Bone marrow (tissue), 2 donors: Measurements from ENCODE around the gene SND1.

Source experiments
- DNase-seq, 2 donors: peaks; one replicate each; lab custom pipeline; 2025; lab: John Stamatoyannopoulos, UW

The SND1 gene

DNA sequence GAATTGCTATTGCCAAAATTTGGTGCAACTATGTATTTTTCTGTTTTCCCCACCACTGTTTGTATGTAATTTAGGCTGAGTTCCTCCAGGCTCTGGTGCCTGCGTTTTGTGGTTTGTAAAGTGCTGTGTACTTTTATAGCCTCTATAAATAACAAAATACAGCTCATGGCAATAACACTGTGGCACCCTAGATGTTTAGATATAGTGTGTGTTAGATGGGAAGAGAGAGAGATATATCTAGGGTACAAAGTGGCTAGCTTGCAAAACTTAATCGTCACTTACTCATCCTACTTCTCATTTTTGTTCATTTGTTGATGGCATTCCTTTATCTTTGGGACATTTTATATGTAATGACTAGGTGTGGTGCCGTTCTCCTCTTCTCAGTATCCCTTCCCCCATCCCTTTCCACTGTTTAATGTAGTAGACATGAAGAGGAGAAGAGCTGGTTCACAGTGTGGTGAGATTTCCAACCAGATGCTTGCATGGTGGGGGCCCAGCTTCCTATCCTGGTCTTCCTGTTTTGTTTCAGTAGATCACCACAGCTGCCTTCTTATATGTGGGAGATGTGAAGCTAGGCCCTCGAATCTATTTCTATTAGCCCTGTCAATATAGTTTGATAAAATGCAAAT lies 115.0 kb downstream of the SND1 start:
- DNase-seq, result peak in 1 of 2 donors; percentile 71

DNA sequence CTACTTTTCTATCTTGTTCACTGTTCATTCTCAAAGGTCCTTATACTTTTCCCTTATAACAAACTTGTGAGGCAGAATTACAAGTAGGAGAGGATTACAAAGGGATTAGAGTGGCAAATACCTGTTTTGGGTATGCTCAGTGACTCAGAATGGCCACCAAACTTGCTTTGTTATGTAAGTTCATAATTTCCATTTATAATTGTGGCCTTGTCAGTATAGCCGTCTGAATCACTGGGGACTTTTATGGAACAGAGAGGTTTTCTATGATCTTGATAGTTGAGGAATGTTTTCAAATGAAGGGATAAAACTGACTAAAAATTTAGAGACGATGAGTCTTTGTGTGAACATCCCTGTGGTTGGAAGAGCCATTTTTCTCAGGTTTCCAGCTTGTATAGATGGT lies 116.2 kb downstream of the SND1 start:
- DNase-seq, result no peak

- no peak for DNase-seq
Observed at GRCh38 chr7:127769137-127769536, 117.1 kb downstream of the SND1 start.

GRCh38 chr7:127769696-127770400 lies 117.9 kb downstream of the SND1 start:
- DNase-seq, result no peak

DNA sequence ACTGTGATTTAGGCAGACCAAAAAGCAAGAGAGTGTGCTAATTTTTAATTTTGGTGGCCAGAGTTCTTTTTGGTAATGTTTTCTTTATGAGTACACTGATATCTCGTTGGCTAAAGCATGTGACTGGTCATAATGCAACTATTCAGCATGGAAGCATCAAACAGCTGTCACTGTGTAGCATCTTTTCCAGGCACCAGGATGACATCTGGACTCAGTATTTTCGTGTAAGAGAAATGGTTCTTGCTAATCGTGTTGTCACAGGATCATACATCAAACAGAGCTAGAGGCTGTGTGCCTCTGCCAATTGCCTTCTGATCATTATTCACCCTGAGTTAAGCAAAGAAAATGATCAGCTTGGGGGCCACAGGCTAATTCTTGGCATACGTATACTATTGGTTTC lies 118.9 kb downstream of the SND1 start:
- DNase-seq, result no peak

GRCh38 chr7:127771707-127772106 lies 119.7 kb downstream of the SND1 start:
- no peak for DNase-seq

GRCh38 chr7:127776776-127777386 lies 124.9 kb downstream of the SND1 start:
- no peak for DNase-seq

DNA sequence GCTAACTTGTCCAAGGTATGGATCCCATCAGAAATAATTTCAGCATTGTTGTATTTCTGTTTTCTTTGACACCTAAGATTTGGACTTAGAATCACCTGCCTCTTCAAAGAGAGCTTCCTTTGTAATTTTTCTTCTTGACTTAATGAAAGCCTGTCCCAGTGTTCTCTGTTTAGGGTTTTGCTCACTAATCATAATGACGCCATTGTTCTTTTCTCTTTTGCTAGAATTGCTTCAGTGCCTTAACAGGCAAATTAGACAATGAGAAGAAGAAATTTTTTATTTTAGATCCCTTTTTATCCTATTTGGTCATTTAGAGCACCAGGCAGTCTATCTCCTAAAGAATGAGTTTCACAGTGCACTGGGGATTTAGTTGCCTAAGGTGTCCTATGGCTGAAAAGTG lies 128.5 kb downstream of the SND1 start:
- DNase-seq, result no peak

GRCh38 chr7:127781081-127781480 lies 129.1 kb downstream of the SND1 start:
- DNase-seq, result no peak

DNA sequence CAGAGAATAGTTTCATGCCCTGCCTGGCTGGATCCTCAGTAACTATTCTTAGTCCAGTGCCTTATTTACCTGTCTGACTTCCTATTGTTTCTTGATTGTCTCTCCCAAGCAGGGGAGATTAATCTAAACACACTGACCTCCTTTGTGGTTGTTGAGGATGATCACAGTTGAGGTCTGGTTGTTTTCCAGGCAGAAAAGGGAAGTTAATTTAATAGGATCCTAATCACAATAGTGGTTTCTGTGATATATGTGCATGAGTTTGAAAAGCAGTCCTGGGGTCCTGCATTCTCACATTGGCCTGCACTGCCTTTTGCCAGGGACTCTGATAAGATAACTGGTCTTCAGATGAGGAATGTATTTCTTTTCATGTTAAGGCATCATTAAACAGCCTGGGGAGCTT lies 130.1 kb downstream of the SND1 start:
- DNase-seq, result peak in 1 of 2 donors; percentile 19

DNA sequence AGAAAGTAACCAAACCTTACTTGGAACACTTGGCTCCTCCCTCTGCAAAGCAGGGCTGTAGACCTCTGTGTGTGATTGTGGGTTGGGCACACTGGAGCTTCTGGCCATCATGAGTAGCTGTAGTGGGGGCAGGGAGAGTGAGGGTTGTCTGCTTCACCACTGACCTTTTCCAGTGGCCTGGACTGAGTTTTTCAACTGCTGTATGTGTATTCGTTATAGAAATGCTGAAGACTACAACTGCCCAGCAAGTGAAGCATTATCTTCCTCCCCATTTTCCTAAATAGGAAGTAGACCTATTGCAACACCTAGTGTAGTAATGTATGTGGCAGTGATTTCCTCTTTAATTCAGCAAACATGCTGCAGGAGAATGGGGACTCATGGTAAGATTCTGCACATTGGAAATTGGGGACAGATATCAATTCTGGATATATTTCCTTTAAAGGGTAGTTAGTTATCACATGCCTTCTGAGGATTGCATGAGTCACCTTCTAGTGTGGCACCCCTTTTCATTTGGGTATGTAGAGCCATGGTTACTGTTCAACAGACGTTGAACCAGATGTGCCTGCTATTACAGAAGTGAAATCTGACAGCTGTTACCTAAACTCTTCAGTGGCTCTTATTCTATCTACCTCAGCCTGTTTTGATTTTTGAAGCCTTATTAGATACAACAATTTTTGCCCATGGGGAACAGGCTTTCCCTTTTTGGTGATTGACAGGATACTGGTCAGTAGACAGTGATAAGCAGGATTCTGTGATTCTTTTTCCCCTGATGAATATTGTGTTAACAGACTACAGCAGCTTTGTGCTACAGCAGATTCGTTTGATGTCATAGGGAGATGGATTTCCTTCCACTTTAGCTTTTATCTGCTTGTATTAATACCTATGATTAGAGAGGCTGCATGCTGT lies 130.9 kb downstream of the SND1 start:
- DNase-seq, result no peak

GRCh38 chr7:127786184-127786583 lies 134.2 kb downstream of the SND1 start:
- DNase-seq, result no peak

DNA sequence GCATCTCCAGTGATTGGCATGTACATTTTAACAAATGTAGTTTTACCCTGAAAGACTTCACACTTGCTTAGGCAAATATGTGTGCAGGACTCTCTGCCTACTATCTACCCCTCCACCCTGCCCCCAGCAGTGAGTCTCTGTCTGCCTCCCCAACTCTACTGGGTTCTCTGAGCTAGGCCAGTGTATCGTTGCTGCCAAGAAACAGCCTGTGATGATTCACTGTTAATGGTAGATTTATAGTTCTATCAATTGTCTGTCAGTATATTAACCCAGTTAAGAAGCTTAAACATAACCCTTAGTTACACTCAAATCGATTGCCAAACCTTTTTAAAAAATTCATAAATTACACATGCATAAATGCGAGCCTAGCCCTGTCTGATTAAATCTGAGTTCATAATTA lies 137.0 kb downstream of the SND1 start:
- no peak for DNase-seq

GRCh38 chr7:127791446-127792189 lies 139.6 kb downstream of the SND1 start:
- DNase-seq, result no peak

DNA sequence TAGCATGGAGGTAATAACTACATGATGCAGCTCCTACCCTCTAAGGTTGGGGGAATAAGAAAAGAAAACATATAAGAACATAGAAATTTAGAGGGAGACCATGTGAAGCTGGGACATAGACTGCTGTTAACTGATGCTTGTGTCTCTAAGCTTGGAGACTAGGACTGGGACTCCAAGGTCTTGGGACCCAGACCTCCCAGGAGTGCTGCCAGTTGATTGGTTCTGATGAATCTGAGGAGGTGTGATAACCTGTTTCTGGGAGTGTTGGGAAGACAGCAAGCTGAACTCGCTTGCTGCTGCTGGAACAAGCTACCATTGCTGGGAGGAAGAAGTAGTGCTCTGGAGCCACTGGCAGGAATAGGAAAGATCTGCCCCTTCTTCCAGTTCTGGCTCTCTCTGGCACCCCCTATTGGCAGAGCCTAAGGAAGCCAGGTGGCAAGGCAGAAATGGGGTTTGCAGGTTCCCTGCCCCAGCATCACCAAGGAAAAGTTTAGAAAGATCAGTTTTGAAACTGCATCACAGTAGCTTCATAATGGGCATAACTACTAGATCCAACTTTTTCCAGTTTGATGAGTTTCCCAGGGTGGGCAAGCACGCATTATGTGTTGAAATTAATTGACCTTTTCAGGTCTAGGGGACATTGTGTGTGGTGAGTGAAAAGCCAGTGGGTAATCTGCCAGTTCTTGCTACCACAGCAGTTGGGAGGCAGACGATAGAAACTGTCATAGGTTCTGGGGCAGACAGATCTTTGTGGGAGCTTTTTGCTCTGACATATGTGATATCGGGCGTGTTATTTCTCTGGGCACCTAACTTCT lies 140.7 kb downstream of the SND1 start:
- DNase-seq, result no peak

DNA sequence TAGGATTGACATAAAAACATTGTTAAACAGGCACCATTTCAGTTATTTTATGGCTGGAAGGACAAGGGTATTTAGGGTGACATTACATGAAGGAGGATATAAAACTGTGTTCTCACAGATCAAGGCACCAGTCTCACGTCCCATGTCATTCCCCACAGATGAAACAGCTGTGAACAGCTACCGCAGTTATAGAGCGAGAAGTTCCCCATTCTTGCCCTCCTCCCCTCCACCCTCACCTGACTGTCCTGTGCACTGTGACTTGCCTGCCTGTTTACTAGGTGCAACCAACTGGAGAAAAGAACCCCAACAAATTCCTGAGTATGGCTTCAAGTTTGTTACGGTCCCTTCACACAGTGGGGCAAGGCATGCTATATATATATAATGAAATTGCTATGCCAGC lies 141.6 kb downstream of the SND1 start:
- DNase-seq, result no peak

DNA sequence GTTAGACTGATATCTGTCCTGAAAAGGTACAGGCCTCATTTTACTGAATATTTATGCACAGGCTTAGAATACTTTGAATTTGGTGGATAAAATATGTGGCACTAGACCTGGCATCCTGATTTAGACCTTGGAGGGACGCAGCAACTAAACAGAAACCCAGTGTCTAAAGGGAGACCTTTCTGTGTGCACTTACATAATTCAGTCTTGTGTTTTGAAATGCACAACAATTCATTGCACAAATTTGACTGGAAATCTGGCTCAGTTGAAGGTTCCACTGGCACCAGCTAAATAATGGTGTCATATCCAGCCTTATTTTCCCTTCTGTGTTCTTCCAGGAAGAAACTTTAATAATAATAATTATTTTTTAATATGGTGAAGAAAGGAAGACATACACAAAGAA lies 142.1 kb downstream of the SND1 start:
- no peak for DNase-seq

DNA sequence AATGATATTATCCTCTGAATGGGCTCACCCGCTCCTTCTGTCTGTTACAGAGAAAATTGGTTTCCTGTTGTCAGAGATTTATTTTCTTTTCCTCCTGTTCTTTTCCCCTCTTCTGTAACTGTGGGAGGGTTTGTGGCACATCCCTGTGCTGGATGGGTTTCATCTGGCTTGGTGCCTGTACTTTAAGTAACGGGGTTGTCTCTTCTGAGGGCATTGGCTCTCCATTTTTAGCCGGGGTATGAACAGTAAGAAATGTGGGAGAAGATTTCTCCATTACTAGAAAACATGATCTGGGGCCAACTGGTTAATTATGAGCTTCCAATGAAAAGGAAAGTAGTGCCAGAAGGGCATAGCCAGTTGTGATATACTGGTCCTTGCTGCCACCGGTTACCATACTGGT lies 142.6 kb downstream of the SND1 start:
- DNase-seq, result no peak

DNA sequence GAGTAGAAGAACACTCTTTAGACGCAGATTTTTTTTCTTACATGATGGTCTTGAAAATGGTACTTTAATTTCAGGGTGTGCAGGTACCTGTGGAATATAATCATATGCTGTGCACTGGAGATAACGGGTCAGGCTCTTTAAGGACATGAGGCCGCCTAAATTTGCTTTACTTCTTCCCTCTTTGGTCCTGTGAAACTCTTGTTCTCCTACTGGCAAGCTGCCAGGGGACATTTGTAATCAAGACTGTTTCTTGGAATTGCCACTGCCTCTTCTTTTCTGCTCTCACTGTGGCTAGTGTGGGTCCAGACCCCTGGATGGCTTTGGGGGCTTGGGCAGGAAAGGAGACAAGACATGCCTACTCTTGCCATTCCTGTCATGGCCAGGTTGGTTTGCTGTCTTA lies 146.0 kb downstream of the SND1 start:
- no peak for DNase-seq

DNA sequence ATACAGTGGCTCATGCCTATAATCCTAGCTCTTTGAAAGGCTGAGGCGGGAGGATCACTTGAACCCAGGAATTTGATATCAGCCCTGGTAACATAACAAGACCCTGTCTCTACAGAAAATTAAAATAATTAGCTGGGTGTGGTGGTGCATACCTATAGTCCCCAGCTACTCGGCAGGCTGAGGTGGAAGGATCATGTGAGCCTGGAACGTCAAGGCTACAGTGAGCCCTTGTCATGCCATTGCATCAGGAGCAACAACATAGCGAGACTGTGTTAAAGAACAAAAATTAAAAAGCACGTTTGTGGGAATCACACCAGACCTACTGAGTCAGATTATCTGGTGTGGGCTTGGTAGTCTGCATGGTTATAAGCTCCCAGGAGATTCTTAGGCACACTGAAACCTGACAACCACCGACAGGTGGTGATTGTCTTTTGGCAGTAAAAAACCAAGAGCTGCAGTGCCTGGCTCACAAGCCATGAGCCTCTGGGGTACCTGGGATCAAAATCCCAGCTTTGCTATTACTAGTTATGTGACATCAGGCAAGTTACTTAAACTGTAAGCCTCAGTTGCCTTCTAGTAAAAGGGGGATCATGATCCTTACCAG lies 146.9 kb downstream of the SND1 start:
- no peak for DNase-seq
